GM12878 (cell line): ENCODE measurements around the gene NOXA1. TPM values are rescaled to one million over a fixed set of nuclear protein-coding genes. Genes with fewer than 3 reads are reported as not detected.

ENCODE experiments used
- ATAC-seq: fragments of 200-7000 bp; cut with Tn5 transposase; 3 replicates; pipeline ENCODE4 v1.9.1; 2020; ENCODE audit warnings: mild to moderate bottlenecking, moderate library complexity
- BruUV-seq: library from RNA; stranded (reverse); fragments of 400-500 nt; replicated peaks from 2 replicates; lab custom pipeline; 2021; lab: Mats Ljungman, UMichigan
- CTCF ChIA-PET: fragments of 300-600 bp; sonication (Branson Sonifier 250); formaldehyde crosslinking; extraction: SDS; loops from one replicate; lab custom pipeline; 2021; ENCODE audit warnings: inconsistent platforms; lab: Yijun Ruan, JAX
- POLR2A ChIA-PET: fragments of 350-600 bp; formaldehyde crosslinking; extraction: SDS; loops from one replicate; lab custom pipeline; 2021; ENCODE audit warnings: inconsistent platforms; lab: Charles Lee
- RAD21 ChIA-PET: fragments of 300-600 bp; sonication (Branson Sonifier 250); formaldehyde crosslinking; loops from one replicate; lab custom pipeline; 2023; ENCODE audit warnings: antibody characterized with exemption; ENCODE audit not compliant: unreplicated experiment; lab: Charles Lee
- SMC1A ChIA-PET: fragments of 300-600 bp; sonication (Branson Sonifier 250); formaldehyde crosslinking; loops from one replicate; lab custom pipeline; 2023; ENCODE audit not compliant: unreplicated experiment, uncharacterized antibody; lab: Charles Lee
- DNase-seq: peaks from one replicate; pipeline ENCODE4 v3.0.0-alpha.2; 2011; ENCODE audit warnings: low read depth, low spot score
- FAIRE-seq: peaks from 3 replicates; lab custom pipeline; 2011; peaks lifted over from hg19 to GRCh38; lab: Jason Lieb, UNC
- H2AFZ ChIP-seq: 2 replicates; pipeline ENCODE4 v1.6.0; 2011; ENCODE audit warnings: low read depth, low read length, control low read depth; ENCODE audit not compliant: control insufficient read depth
- H3K27ac ChIP-seq: 2 replicates; pipeline ENCODE4 v1.5.1; 2011; ENCODE audit warnings: control low read depth; ENCODE audit not compliant: control insufficient read depth, insufficient read depth
- H3K27me3 ChIP-seq, 2 experiments: replicated peaks in 1 of 2; 2 replicates each; pipeline versions ENCODE4 v1.6.0 to v1.6.1; 2011; ENCODE audit warnings: low read length in 1 of 2; ENCODE audit not compliant: control insufficient read depth in 2 of 2, insufficient read depth in 2 of 2
- H3K36me3 ChIP-seq, 2 experiments: 2 replicates each; pipeline ENCODE4 v1.5.1; 2011; ENCODE audit warnings: low read length in 1 of 2; ENCODE audit not compliant: control insufficient read depth in 2 of 2, insufficient read depth in 2 of 2
- H3K4me1 ChIP-seq: 2 replicates; pipeline ENCODE4 v1.6.1; 2011; ENCODE audit warnings: mild to moderate bottlenecking, low read length, moderate library complexity, mixed read lengths; ENCODE audit not compliant: control insufficient read depth, insufficient read depth
- H3K4me2 ChIP-seq: 2 replicates; pipeline ENCODE4 v1.6.0; 2011; ENCODE audit warnings: control low read depth; ENCODE audit not compliant: control insufficient read depth, insufficient read depth
- H3K4me3 ChIP-seq: fragments of 200-600 bp; sonication (generic); 2 replicates; pipeline ENCODE4 v1.5.1; 2016
- H3K79me2 ChIP-seq: 2 replicates; pipeline ENCODE4 v1.6.0; 2011; ENCODE audit warnings: low read length; ENCODE audit not compliant: control insufficient read depth, insufficient read depth
- H3K9ac ChIP-seq: 2 replicates; pipeline ENCODE4 v1.8.0; 2011; ENCODE audit warnings: low read length, control low read depth, mixed read lengths; ENCODE audit not compliant: control insufficient read depth, insufficient read depth
- H3K9me3 ChIP-seq: replicated peaks from 3 replicates; pipeline ENCODE4 v1.5.1; 2011; ENCODE audit warnings: mild to moderate bottlenecking, low read length; ENCODE audit not compliant: control insufficient read depth, insufficient read depth
- H4K20me1 ChIP-seq: 2 replicates; pipeline ENCODE4 v1.6.0; 2011; ENCODE audit not compliant: control insufficient read depth, insufficient read depth
- MAX ChIP-seq: IDR thresholded peaks from 2 replicates; pipeline ENCODE4 v1.6.1; 2012; ENCODE audit warnings: low read depth, low read length, improper control_type of control experiment
- PML ChIP-seq: IDR thresholded peaks from 2 replicates; pipeline ENCODE4 v1.6.1; 2012; ENCODE audit warnings: low read length, inconsistent platforms
- STAT3 ChIP-seq: IDR thresholded peaks from 2 replicates; pipeline ENCODE4 v1.6.1; 2011; ENCODE audit warnings: low read depth, low read length, improper control_type of control experiment
- TBL1XR1 ChIP-seq: IDR thresholded peaks from 2 replicates; pipeline ENCODE4 v1.6.1; 2012; ENCODE audit warnings: low read depth, low read length, improper control_type of control experiment
- WGBS: methylation state at CpG from one replicate; pipeline ENCODE4 v1.1.6; 2016; ENCODE audit warnings: low lambda C conversion rate; ENCODE audit not compliant: insufficient replicate concordance, insufficient coverage; ENCODE audit errors: missing lambda C conversion rate; 5-methylcytosine and 5-hydroxymethylcytosine counted together
- in situ Hi-C: fragments of 300-500 bp; cut with MboI; formaldehyde crosslinking; loops from 9 replicates; pipeline ENCODE4 v1.14.3; 2018; ENCODE audit warnings: mixed read lengths
- intact Hi-C: fragments of 100-400 bp; cut with micrococcal nuclease; formaldehyde crosslinking; loops from one replicate; pipeline ENCODE4 v1.14.2; 2022; ENCODE audit not compliant: unreplicated experiment
- polyA plus RNA-seq, 11 experiments: library from polyadenylated mRNA; depleted of rRNA in 4 of 11; unstranded in 6 of 11; stranded (reverse) in 5 of 11; fragments of >200 nt; fragmentation: Nextera tagmentation in 4 of 11; fragmentation: Illumina TruSeq in 1 of 11; extraction: Ambion mirVana in 4 of 11; extraction: Trizol in 1 of 11; gene quantifications; 1 replicate in 1 of 11; 2 replicates in 10 of 11; pipeline versions ENCODE4 v1.2.1 to v1.2.3, GENCODE V29; 2011 to 2016; ENCODE audit warnings: inconsistent platforms in 2 of 11, missing spikeins in 2 of 11, low read depth in 1 of 11
- total RNA-seq, 4 experiments: library from RNA; depleted of rRNA in 3 of 4; stranded (reverse); fragments of >200 nt in 3 of 4; fragmentation: Illumina TruSeq in 1 of 4; extraction: Trizol in 1 of 4; gene quantifications; 2 replicates each; pipeline versions ENCODE4 v1.2.1 to v1.2.3, GENCODE V29; 2013 to 2021

The NOXA1 gene
- total and polyA plus RNA-seq, 10 of the 15 experiments (the other 5 are each of a cell fraction or from before 2014, with no cell fraction given), result 0.08 to 0.20 TPM; not detected in 8

- TF ChIP-seq MAX (no peak), TBL1XR1 (no peak)
These were observed 3.0 kb downstream of the NOXA1 start (continued) for GRCh38 chr9:137426018-137426681.

GRCh38 chr9:137427454-137428310 is 4.5 kb downstream of the NOXA1 start:
- no peak overlapping the region for H3K27ac ChIP-seq
- no peak for TF ChIP-seq STAT3
- TF ChIP-seq PML, result no peak
- H3K9ac ChIP-seq, result no peak overlapping the region
- ChIA-PET CTCF (interaction anchor here (1.3 kb wide), 1 partner anchor 17 kb away, joined by 5 read pairs; no protein-coding TSS in a partner anchor), SMC1A (no interaction called here), RAD21 (no interaction called here), POLR2A (interaction anchor here (1.4 kb wide), 1 partner anchor 125 kb away, joined by 3 read pairs; the partner anchor contains the start of gene NRARP)
- WGBS, result 62% methylated on average over 27 of the region's 27 CpGs
- no peak overlapping the region for H3K4me3 ChIP-seq
- no peaks in the 10 kb centered on the region for H4K20me1 ChIP-seq
- BruUV-seq, result no TSS peak
- intact Hi-C loops (loop anchor here (10.0 kb wide), 1 partner anchor 107 kb away; no protein-coding TSS in a partner anchor), in situ Hi-C loops (no loop called here)
- FAIRE-seq (no peak), ATAC-seq (no peak), DNase-seq (no peak)
- peaks cover 6% of the 10 kb centered on the region; the same call in 1 of the 2 replicates for H3K4me1 ChIP-seq
- no peaks in the 10 kb centered on the region for H3K36me3 ChIP-seq
- peaks cover under 1% of the 10 kb centered on the region; the same call in 1 of the 2 replicates for H3K79me2 ChIP-seq
- no peak overlapping the region for H3K4me2 ChIP-seq
- no peak overlapping the region for H2AFZ ChIP-seq
- H3K27me3 ChIP-seq, result no peaks in the 10 kb centered on the region; a peak in 2 of 4 replicates
- no peaks in the 10 kb centered on the region for H3K9me3 ChIP-seq
